AG09319 (cell line): Measurements from ENCODE around the gene PIH1D1.
A peak's percentile ranks its signal among the peaks of the same experiment; 100 is the strongest.
"Not testable (repeated sequence)": the region's sequence is repeated elsewhere in the genome, so short reads cannot be mapped to it uniquely, and the experiment has no call there.

ENCODE experiments used
- DNase-seq: peaks from one replicate; pipeline ENCODE4 v3.0.0-alpha.2; 2010; ENCODE audit warnings: low read depth; ENCODE audit errors: extremely low read depth
- CTCF ChIP-seq: IDR thresholded peaks from 2 replicates; pipeline ENCODE4 v1.5.1; 2011; ENCODE audit warnings: low read depth, mild to moderate bottlenecking, inconsistent platforms, low read length, moderate library complexity

The PIH1D1 gene

GRCh38 chr19:49461656-49462055 lies 10.0 kb upstream of the PIH1D1 start:
- DNase-seq: no peak
- no peak for TF ChIP-seq CTCF

- DNase-seq: not testable (repeated sequence)
These were observed 9.5 kb upstream of the PIH1D1 start for GRCh38 chr19:49461130-49461529.

- no peak for DNase-seq
- no peak for TF ChIP-seq CTCF
These were observed 7.8 kb upstream of the PIH1D1 start for GRCh38 chr19:49459388-49459787.

GRCh38 chr19:49458567-49458903 lies 6.9 kb upstream of the PIH1D1 start:
- no peak for DNase-seq
- no peak for TF ChIP-seq CTCF

- no peak for TF ChIP-seq CTCF
- DNase-seq: peak; percentile 43
These were observed 4.7 kb upstream of the PIH1D1 start for GRCh38 chr19:49456326-49456725.

DNA sequence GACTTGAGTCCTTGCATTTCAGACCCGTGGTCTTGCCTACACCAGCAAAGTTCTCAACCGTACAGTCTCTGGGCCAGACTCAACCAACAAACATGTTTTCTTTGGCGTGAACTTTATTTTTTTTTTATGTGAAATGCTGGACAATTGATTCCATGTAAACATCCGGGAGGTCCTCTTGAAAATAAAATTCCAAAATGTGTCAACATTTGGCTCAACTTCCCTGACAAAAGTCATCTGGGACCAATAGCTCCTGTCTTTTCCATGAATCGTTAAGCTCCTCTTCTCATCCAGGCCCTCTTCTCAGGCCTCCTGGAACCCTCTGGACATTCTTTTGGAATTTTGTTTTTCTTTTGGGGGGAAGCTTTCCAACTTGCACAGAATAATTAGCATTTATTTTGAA lies 4.2 kb upstream of the PIH1D1 start:
- peak; percentile 56 for DNase-seq
- TF ChIP-seq CTCF: no peak

DNA sequence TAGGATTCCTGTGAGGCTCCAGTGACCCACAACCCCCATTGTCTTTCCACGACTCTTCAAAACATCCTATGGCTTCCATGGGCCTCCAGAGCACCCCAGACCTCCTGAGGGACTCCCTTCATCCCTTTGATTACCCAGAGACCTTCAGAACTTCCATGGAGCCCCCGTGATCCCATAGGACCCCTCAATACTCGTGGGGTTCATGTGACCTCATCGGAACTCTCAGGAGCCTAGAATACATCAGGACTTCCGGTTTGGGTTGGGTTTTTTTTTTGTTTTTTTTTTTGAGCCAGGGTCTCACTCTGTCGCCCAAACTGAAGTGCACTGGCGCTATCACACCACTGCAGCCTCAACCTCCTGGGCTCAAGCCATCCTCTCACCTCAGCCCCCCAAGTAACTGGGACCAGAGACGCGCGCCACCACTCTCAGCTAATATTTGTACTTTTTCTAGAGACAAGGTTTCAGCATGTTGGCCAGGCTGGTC lies 2.2 kb upstream of the PIH1D1 start:
- TF ChIP-seq CTCF: no peak

DNA sequence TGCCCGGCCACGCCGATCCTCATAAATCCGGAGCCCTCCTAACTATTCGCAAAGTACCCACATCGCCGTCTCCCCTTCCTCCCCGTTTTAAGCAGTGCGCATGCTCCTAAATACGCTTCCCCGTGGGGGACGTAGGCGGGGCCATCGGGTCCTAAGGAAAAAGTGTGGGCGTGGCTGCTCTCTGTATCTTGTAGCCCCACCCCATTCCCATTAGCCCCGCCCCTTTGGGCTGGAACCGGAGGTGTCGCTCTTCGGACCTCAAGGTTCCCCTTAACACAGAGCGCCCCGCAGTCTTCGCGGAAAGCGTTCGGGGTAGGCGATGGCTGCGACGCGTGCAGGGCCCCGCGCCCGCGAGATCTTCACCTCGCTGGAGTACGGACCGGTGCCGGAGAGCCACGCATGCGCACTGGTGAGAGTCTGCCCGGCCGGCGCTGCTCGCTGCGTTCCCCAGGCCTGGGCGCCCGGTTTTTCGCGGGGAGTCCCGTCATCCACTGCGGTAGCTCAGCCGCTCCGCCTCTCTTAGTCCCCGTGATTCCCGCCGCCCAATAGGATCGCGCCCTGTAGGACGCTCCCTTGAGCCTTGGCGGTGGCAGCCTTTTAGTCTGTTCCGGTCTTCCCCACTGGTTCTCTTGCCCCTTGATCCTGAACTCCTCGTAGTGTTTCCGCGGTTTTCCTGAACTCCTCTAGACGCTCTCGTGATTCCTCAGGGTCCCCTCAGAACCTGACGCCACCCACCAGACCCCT lies 1.6 kb upstream of the PIH1D1 start, which contains the start of gene ALDH16A1:
ALDH16A1 (plus strand) TSS at position 213 of the 744 bp plus-strand sequence; CDS start at position 320, 107 bp downstream.
- no peak for TF ChIP-seq CTCF
- peak; percentile 94 for DNase-seq

More for the DNA sequence above, 2.2 kb upstream of the PIH1D1 start:
- DNase-seq: no peak
